PC-9 (cell line): Measurements from ENCODE around the gene PPP1R16B. TPM values are rescaled to one million over a fixed set of nuclear protein-coding genes. Genes with fewer than 3 reads are reported as not detected.

ENCODE experiments used
- BruUV-seq: library from RNA; stranded (reverse); fragments of 400-500 nt; replicated peaks from 2 replicates; lab custom pipeline; 2021; lab: Mats Ljungman, UMichigan
- CTCF ChIA-PET: fragments of 300-600 bp; sonication (Branson Sonifier 250); formaldehyde crosslinking; loops from one replicate; lab custom pipeline; 2022; ENCODE audit warnings: antibody characterized with exemption; lab: Charles Lee
- POLR2A ChIA-PET: fragments of 300-600 bp; sonication (Branson Sonifier 250); formaldehyde crosslinking; loops from one replicate; lab custom pipeline; 2022; ENCODE audit warnings: antibody characterized with exemption; ENCODE audit not compliant: unreplicated experiment; lab: Charles Lee
- DNase-seq, 2 experiments: peaks; one replicate each; pipeline versions ENCODE4 v3.0.0 to v3.0.0-alpha.2; 2015 to 2022; ENCODE audit warnings: mixed read lengths in 1 of 2
- H2AFZ ChIP-seq: fragments of 200-600 bp; sonication (generic); 2 replicates; pipeline ENCODE4 v1.8.1; 2017; ENCODE audit warnings: antibody characterized with exemption
- H3F3A ChIP-seq: fragments of 200-600 bp; sonication (generic); 2 replicates; pipeline ENCODE4 v1.8.1; 2017; ENCODE audit warnings: antibody characterized with exemption, mild to moderate bottlenecking, low read depth; ENCODE audit not compliant: insufficient read depth
- H3K27ac ChIP-seq: fragments of 200-600 bp; sonication (generic); 2 replicates; pipeline ENCODE4 v1.6.1; 2016; ENCODE audit warnings: mixed run types
- H3K27me3 ChIP-seq: fragments of 200-600 bp; sonication (generic); 2 replicates; pipeline ENCODE4 v1.6.1; 2016; ENCODE audit warnings: low read depth, mixed run types; ENCODE audit not compliant: insufficient read depth
- H3K36me3 ChIP-seq: fragments of 200-600 bp; sonication (generic); 2 replicates; pipeline ENCODE4 v1.6.1; 2016; ENCODE audit warnings: low read depth, mixed run types
- H3K4me1 ChIP-seq: fragments of 200-600 bp; sonication (generic); replicated peaks from 2 replicates; pipeline ENCODE4 v1.6.1; 2016; ENCODE audit warnings: mixed run types; ENCODE audit not compliant: insufficient read depth
- H3K4me2 ChIP-seq: fragments of 200-600 bp; sonication (generic); 2 replicates; pipeline ENCODE4 v1.6.1; 2017; ENCODE audit warnings: mixed run types
- H3K4me3 ChIP-seq: fragments of 200-600 bp; sonication (generic); 2 replicates; pipeline ENCODE4 v1.6.1; 2016; ENCODE audit warnings: mixed run types
- H3K79me2 ChIP-seq: fragments of 200-600 bp; sonication (generic); 2 replicates; pipeline ENCODE4 v1.6.1; 2017; ENCODE audit warnings: low read depth, mixed run types
- H3K9me2 ChIP-seq: fragments of 200-600 bp; sonication (generic); 2 replicates; pipeline ENCODE4 v1.8.1; 2017; ENCODE audit warnings: mild to moderate bottlenecking; ENCODE audit not compliant: insufficient read depth
- H3K9me3 ChIP-seq: fragments of 200-600 bp; sonication (generic); 2 replicates; pipeline ENCODE4 v1.8.1; 2016; ENCODE audit warnings: low read depth; ENCODE audit not compliant: insufficient read depth
- H4K20me1 ChIP-seq: fragments of 200-600 bp; sonication (generic); 2 replicates; pipeline ENCODE4 v1.8.1; 2017; ENCODE audit not compliant: insufficient read depth
- EZH2 ChIP-seq: fragments of 200-600 bp; sonication (generic); IDR thresholded peaks from 2 replicates; pipeline ENCODE4 v1.8.0; 2017; ENCODE audit warnings: antibody characterized with exemption, low read depth
- intact Hi-C: fragments of 100-400 bp; cut with micrococcal nuclease; formaldehyde crosslinking; loops from one replicate; pipeline ENCODE4 v1.10.0; 2022; ENCODE audit not compliant: unreplicated experiment
- total RNA-seq: library from RNA; stranded (reverse); gene quantifications from 2 replicates; pipeline ENCODE4 v1.2.3, GENCODE V29; 2021
- TF ChIP-seq, protein P1 (sequence below): fragments of 200-600 bp; sonication (generic); conservative IDR thresholded peaks from 2 replicates; pipeline ENCODE4 v1.6.1; 2017; ENCODE audit warnings: mixed run types, antibody characterized with exemption, mild to moderate bottlenecking, moderate library complexity

The PPP1R16B gene
- total RNA-seq, 1 experiment from 2014 or later: not detected

GRCh38 chr20:38939686-38940085 lies 134.2 kb downstream of the PPP1R16B start:
- ChIA-PET CTCF (no interaction called here), POLR2A (no interaction called here)
- no peak for TF ChIP-seq EZH2
- TF ChIP-seq, protein P1, sequence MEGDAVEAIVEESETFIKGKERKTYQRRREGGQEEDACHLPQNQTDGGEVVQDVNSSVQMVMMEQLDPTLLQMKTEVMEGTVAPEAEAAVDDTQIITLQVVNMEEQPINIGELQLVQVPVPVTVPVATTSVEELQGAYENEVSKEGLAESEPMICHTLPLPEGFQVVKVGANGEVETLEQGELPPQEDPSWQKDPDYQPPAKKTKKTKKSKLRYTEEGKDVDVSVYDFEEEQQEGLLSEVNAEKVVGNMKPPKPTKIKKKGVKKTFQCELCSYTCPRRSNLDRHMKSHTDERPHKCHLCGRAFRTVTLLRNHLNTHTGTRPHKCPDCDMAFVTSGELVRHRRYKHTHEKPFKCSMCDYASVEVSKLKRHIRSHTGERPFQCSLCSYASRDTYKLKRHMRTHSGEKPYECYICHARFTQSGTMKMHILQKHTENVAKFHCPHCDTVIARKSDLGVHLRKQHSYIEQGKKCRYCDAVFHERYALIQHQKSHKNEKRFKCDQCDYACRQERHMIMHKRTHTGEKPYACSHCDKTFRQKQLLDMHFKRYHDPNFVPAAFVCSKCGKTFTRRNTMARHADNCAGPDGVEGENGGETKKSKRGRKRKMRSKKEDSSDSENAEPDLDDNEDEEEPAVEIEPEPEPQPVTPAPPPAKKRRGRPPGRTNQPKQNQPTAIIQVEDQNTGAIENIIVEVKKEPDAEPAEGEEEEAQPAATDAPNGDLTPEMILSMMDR: no peak
- BruUV-seq: no TSS peak
- Histone ChIP-seq H3K79me2 (peaks cover 91% of the 10 kb centered on the region), H3K27me3 (no peaks in the 10 kb centered on the region), H3K4me2 (no peak overlapping the region), H3K36me3 (peaks cover 15% of the 10 kb centered on the region; the same call in 1 of the 2 replicates), H3K4me3 (no peak overlapping the region), H4K20me1 (peaks cover 10% of the 10 kb centered on the region; the same call in 1 of the 2 replicates), H3K9me2 (no peaks in the 10 kb centered on the region), H2AFZ (no peak overlapping the region), H3F3A (peaks cover 4% of the 10 kb centered on the region; the same call in 1 of the 2 replicates), H3K9me3 (no peaks in the 10 kb centered on the region), H3K27ac (no peak overlapping the region), H3K4me1 (no peaks in the 10 kb centered on the region)
- intact Hi-C loops: no loop called here
- no peak for DNase-seq

GRCh38 chr20:38940644-38941043 lies 135.1 kb downstream of the PPP1R16B start:
- Histone ChIP-seq H3K9me2 (no peaks in the 10 kb centered on the region), H3K4me2 (no peak overlapping the region), H4K20me1 (peaks cover 13% of the 10 kb centered on the region; the same call in 1 of the 2 replicates), H3K4me3 (no peak overlapping the region), H3K79me2 (peaks cover 86% of the 10 kb centered on the region), H3K27me3 (no peaks in the 10 kb centered on the region), H2AFZ (no peak overlapping the region), H3K27ac (no peak overlapping the region), H3K9me3 (no peaks in the 10 kb centered on the region), H3F3A (peaks cover 4% of the 10 kb centered on the region; the same call in 1 of the 2 replicates), H3K4me1 (no peaks in the 10 kb centered on the region), H3K36me3 (peaks cover 15% of the 10 kb centered on the region; the same call in 1 of the 2 replicates)
- intact Hi-C loops: no loop called here
- no peak for DNase-seq
- ChIA-PET CTCF (no interaction called here), POLR2A (interaction anchor here (0.6 kb wide), 1 partner anchor 201 kb away, joined by 13 read pairs; no protein-coding TSS in a partner anchor)
- TF ChIP-seq, protein P1: no peak
- TF ChIP-seq EZH2: no peak
- BruUV-seq: no TSS peak

DNA sequence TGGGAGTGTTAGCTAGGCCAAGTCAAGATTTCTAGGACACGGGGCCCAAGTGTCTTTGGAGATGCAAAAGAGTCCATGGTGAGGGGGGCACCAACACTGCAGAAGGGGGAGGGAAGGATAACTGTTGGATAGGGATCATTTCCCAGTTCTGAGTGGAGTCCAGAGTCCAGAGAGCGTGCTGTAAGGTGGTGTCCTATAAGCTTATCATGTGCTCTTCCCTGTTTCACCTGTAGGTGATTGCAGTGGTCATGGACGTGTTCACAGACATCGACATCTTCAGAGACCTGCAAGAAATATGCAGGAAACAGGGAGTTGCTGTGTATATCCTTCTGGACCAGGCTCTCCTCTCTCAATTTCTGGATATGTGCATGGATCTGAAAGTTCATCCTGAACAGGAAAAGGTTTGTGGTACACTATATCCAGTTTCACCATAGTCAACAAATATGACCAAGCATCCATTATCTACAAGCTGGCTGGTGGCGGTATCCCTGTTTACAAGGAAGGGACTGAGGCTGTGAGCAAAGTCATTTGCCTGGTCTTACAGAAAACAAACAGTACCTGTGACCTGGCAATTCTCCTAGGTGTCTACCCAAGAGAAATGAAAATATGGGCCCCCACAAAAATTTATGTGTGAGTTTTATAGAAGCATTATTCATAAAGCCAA lies 136.4 kb downstream of the PPP1R16B start:
- Histone ChIP-seq H2AFZ (no peak overlapping the region), H3K79me2 (peaks cover 74% of the 10 kb centered on the region), H3K9me3 (no peaks in the 10 kb centered on the region), H3K4me3 (no peak overlapping the region), H3K27ac (no peak overlapping the region), H3K9me2 (no peaks in the 10 kb centered on the region), H3K4me2 (no peak overlapping the region), H3K27me3 (no peaks in the 10 kb centered on the region), H4K20me1 (peaks cover 13% of the 10 kb centered on the region; the same call in 1 of the 2 replicates), H3F3A (peaks cover 4% of the 10 kb centered on the region; the same call in 1 of the 2 replicates), H3K36me3 (peaks cover 22% of the 10 kb centered on the region), H3K4me1 (no peaks in the 10 kb centered on the region)
- no TSS peak for BruUV-seq
- DNase-seq: no peak
- intact Hi-C loops: no loop called here
- ChIA-PET POLR2A (interaction anchor here (0.7 kb wide), 1 partner anchor 12 kb away, joined by 5 read pairs; no protein-coding TSS in a partner anchor), CTCF (interaction anchor here (0.5 kb wide), 1 partner anchor 158 kb away, joined by 4 read pairs; no protein-coding TSS in a partner anchor)
- TF ChIP-seq EZH2: no peak
- TF ChIP-seq, protein P1: no peak
